Gastroesophageal sphincter (tissue), 4 donors: ENCODE measurements around the gene NLGN4X. TPM values are rescaled to one million over a fixed set of nuclear protein-coding genes. Genes with fewer than 3 reads are reported as not detected.

Experiments used
- ATAC-seq: fragments of 150-250 bp; one replicate; pipeline ENCODE4 v1.9.1; 2016; ENCODE audit warnings: mild to moderate bottlenecking, moderate library complexity
- H3K27ac ChIP-seq, 4 donors: fragments of 200-600 bp; sonication (generic) in 3 of 4; 1 replicate in 3 of 4; 2 replicates in 1 of 4; pipeline ENCODE4 v1.5.1; 2016 to 2019
- H3K27me3 ChIP-seq: fragments of 200-600 bp; sonication (generic); one replicate; pipeline ENCODE4 v1.5.1; 2019
- H3K36me3 ChIP-seq, 2 donors: fragments of 200-600 bp; sonication (generic); one replicate each; pipeline ENCODE4 v1.5.1; 2019; ENCODE audit warnings: control low read depth in 1 of 2
- H3K4me1 ChIP-seq, 3 donors: fragments of 200-600 bp; sonication (generic); 1 replicate in 2 of 3; 2 replicates in 1 of 3; pipeline ENCODE4 v1.5.1; 2016 to 2019; ENCODE audit warnings: control low read depth in 2 of 3
- H3K4me3 ChIP-seq, 2 donors: fragments of 200-600 bp; sonication (generic); one replicate each; pipeline ENCODE4 v1.5.1; 2019; ENCODE audit warnings: mild to moderate bottlenecking in 1 of 2, moderate library complexity in 1 of 2
- H3K9me3 ChIP-seq, 3 donors: fragments of 200-600 bp; sonication (generic); one replicate each; pipeline ENCODE4 v1.5.1; 2017 to 2019; ENCODE audit warnings: control low read depth in 2 of 3
- CTCF ChIP-seq, 4 experiments: fragments of 200-600 bp in 2 of 4; fragments of 450-650 bp in 2 of 4; sonication (generic) in 1 of 4; IDR thresholded peaks; one replicate each; pipeline ENCODE4 v1.5.1; 2017 to 2019; ENCODE audit warnings: antibody characterized with exemption in 4 of 4, mild to moderate bottlenecking in 2 of 4, moderate library complexity in 2 of 4
- EP300 ChIP-seq: sonication (generic); formaldehyde crosslinking; IDR thresholded peaks from one replicate; pipeline ENCODE4 v1.6.1; 2017; ENCODE audit warnings: antibody characterized with exemption, mild to moderate bottlenecking
- POLR2A ChIP-seq, 2 donors: fragments of 450-650 bp; IDR thresholded peaks; one replicate each; pipeline ENCODE4 v1.6.1; 2017; ENCODE audit warnings: antibody characterized with exemption in 2 of 2, mild to moderate bottlenecking in 2 of 2, moderate library complexity in 1 of 2
- POLR2AphosphoS5 ChIP-seq: sonication (generic); formaldehyde crosslinking; IDR thresholded peaks from one replicate; pipeline ENCODE4 v1.6.1; 2017; ENCODE audit warnings: antibody characterized with exemption
- WGBS, 2 donors: methylation state at CpG; one replicate each; pipeline ENCODE4 v1.1.5; 2018; ENCODE audit warnings: low coverage in 1 of 2; 5-methylcytosine and 5-hydroxymethylcytosine counted together
- total RNA-seq, 4 donors: library from RNA; depleted of rRNA; stranded (reverse); fragments of >200 nt; gene quantifications; one replicate each; pipeline ENCODE4 v1.1.0, GENCODE V29; 2016

The NLGN4X gene
- total RNA-seq, 4 donors from 2014 or later = 2.0 to 6.7 (median 4.7) TPM

GRCh38 chrX:6120329-6120728, 108.3 kb downstream of the NLGN4X start:
- H3K4me3 ChIP-seq = no peak overlapping the region
- no peaks in the 10 kb centered on the region for H3K36me3 ChIP-seq
- H3K27me3 ChIP-seq = no peaks in the 10 kb centered on the region
- H3K9me3 ChIP-seq = no peaks in the 10 kb centered on the region
- ATAC-seq = no peak
- no peak overlapping the region for H3K27ac ChIP-seq
- 25% methylated on average over 1 of the region's 2 CpGs; no CpG with 5 or more reads in 1 of the 2 donors for WGBS, 2 donors
- no peak for TF ChIP-seq EP300
- TF ChIP-seq POLR2AphosphoS5 = no peak
- TF ChIP-seq POLR2A (IDR thresholded peaks at IDR 0.05) = no peak
- TF ChIP-seq CTCF (IDR thresholded peaks at IDR 0.05) = no peak
- H3K4me1 ChIP-seq = no peaks in the 10 kb centered on the region

GRCh38 chrX:6095469-6095868, 133.2 kb downstream of the NLGN4X start:
- H3K27ac ChIP-seq = no peak overlapping the region
- H3K4me3 ChIP-seq = no peak overlapping the region
- TF ChIP-seq POLR2A (IDR thresholded peaks at IDR 0.05) = no peak
- no peak for TF ChIP-seq EP300
- no peak for TF ChIP-seq CTCF (IDR thresholded peaks at IDR 0.05)
- no peak for TF ChIP-seq POLR2AphosphoS5
- no peaks in the 10 kb centered on the region for H3K27me3 ChIP-seq
- H3K4me1 ChIP-seq = no peaks in the 10 kb centered on the region
- no peak for ATAC-seq
- H3K36me3 ChIP-seq = no peaks in the 10 kb centered on the region
- H3K9me3 ChIP-seq = no peaks in the 10 kb centered on the region
- WGBS, 2 donors = 43 to 64% methylated on average over 1 to 5 of the region's 5 CpGs

GRCh38 chrX:6074532-6074931, 154.1 kb downstream of the NLGN4X start:
- H3K36me3 ChIP-seq = no peaks in the 10 kb centered on the region
- no peaks in the 10 kb centered on the region for H3K4me1 ChIP-seq
- WGBS, 2 donors = 91 to 100% methylated on average over 1 to 3 of the region's 3 CpGs
- no peak overlapping the region for H3K27ac ChIP-seq
- ATAC-seq = no peak
- TF ChIP-seq POLR2AphosphoS5 = no peak
- H3K27me3 ChIP-seq = no peaks in the 10 kb centered on the region
- no peak overlapping the region for H3K4me3 ChIP-seq
- no peaks in the 10 kb centered on the region for H3K9me3 ChIP-seq

- Histone ChIP-seq H3K4me1 (no peaks in the 10 kb centered on the region), H3K9me3 (no peaks in the 10 kb centered on the region), H3K36me3 (no peaks in the 10 kb centered on the region), H3K4me3 (no peak overlapping the region), H3K27me3 (no peaks in the 10 kb centered on the region), H3K27ac (no peak overlapping the region)
- TF ChIP-seq EP300 (no peak), POLR2A (IDR thresholded peaks at IDR 0.05) (no peak), CTCF (IDR thresholded peaks at IDR 0.05) (no peak), POLR2AphosphoS5 (no peak)
- 29 to 46% methylated on average over 1 to 3 of the region's 5 CpGs for WGBS, 2 donors
- ATAC-seq = no peak
These were observed 156.9 kb downstream of the NLGN4X start for GRCh38 chrX:6071731-6072130.

GRCh38 chrX:6067600-6067999, 161.1 kb downstream of the NLGN4X start:
- H3K9me3 ChIP-seq = no peaks in the 10 kb centered on the region
- no peak for TF ChIP-seq EP300
- no peak for TF ChIP-seq POLR2AphosphoS5
- TF ChIP-seq POLR2A (IDR thresholded peaks at IDR 0.05) = no peak
- TF ChIP-seq CTCF (IDR thresholded peaks at IDR 0.05) = no peak
- no peaks in the 10 kb centered on the region for H3K36me3 ChIP-seq
- H3K4me3 ChIP-seq = no peak overlapping the region
- H3K4me1 ChIP-seq = no peaks in the 10 kb centered on the region
- no peak for ATAC-seq
- 88 to 90% methylated on average over 1 of the region's 1 CpG for WGBS, 2 donors
- no peak overlapping the region for H3K27ac ChIP-seq
- H3K27me3 ChIP-seq = no peaks in the 10 kb centered on the region
